Smooth muscle cell of the umbilical artery (primary cell): ENCODE measurements around the gene PEX5. TPM values are rescaled to one million over a fixed set of nuclear protein-coding genes. Genes with fewer than 3 reads are reported as not detected.

Experiments used
- total RNA-seq: library from RNA; depleted of rRNA; stranded (reverse); fragments of >200 nt; gene quantifications from 2 replicates; pipeline ENCODE4 v1.2.3, GENCODE V29; 2014

The PEX5 gene
- total RNA-seq: 26.4 and 28.8 TPM in 2 replicates

GRCh38 chr12:7189398-7190267, at the start of gene PEX5:
PEX5 (plus strand) TSS chr12:7189686; CDS start chr12:7190378, 692 bp downstream.

Other genes starting within 250 kb of the PEX5 start
- not detected in 2 replicates for gene RNU7-1, start 245.9 kb upstream of the PEX5 start, total RNA-seq
- gene C12orf57, start 245.7 kb upstream of the PEX5 start, total RNA-seq: 47.2 and 210 TPM in 2 replicates
- not detected in 2 replicates for gene PTPN6, start 238.3 kb upstream of the PEX5 start, total RNA-seq
- gene PHB2, start 219.0 kb upstream of the PEX5 start, total RNA-seq: 105 and 148 TPM in 2 replicates
- 45.7 and 48.1 TPM in 2 replicates for gene EMG1, start 218.8 kb upstream of the PEX5 start, total RNA-seq
- 6.5 and 6.7 TPM in 2 replicates for gene LPCAT3, start 171.2 kb upstream of the PEX5 start, total RNA-seq
- 67.2 and 431 TPM in 2 replicates for gene C1S, start 129.0 kb upstream of the PEX5 start, total RNA-seq
- gene C1R, start 97.2 kb upstream of the PEX5 start, total RNA-seq: 22.7 and 129 TPM in 2 replicates
- gene C1RL, start 80.5 kb upstream of the PEX5 start, total RNA-seq: 17.3 and 21.4 TPM in 2 replicates
- gene RBP5, start 60.8 kb upstream of the PEX5 start, total RNA-seq: not detected in 2 replicates
- 25.2 and 33.8 TPM in 2 replicates for gene CLSTN3, start 59.3 kb upstream of the PEX5 start, total RNA-seq
- not detected in 2 replicates for gene ACSM4, start 114.4 kb downstream of the PEX5 start, total RNA-seq